ENCODE data around the gene AKIRIN1.

GRCh38 chr1:39003281-39003680, 12.2 kb downstream of the AKIRIN1 start:
- TF ChIP-seq POLR2A (IDR thresholded peaks at IDR 0.05; ENCODE audit: low read depth, low read length) = no peak
- no peak for TF ChIP-seq POLR2AphosphoS5 (IDR thresholded peaks at IDR 0.05; ENCODE audit: insufficient read depth, low read depth, low read length)
- TF ChIP-seq, protein P1, sequence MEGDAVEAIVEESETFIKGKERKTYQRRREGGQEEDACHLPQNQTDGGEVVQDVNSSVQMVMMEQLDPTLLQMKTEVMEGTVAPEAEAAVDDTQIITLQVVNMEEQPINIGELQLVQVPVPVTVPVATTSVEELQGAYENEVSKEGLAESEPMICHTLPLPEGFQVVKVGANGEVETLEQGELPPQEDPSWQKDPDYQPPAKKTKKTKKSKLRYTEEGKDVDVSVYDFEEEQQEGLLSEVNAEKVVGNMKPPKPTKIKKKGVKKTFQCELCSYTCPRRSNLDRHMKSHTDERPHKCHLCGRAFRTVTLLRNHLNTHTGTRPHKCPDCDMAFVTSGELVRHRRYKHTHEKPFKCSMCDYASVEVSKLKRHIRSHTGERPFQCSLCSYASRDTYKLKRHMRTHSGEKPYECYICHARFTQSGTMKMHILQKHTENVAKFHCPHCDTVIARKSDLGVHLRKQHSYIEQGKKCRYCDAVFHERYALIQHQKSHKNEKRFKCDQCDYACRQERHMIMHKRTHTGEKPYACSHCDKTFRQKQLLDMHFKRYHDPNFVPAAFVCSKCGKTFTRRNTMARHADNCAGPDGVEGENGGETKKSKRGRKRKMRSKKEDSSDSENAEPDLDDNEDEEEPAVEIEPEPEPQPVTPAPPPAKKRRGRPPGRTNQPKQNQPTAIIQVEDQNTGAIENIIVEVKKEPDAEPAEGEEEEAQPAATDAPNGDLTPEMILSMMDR (IDR thresholded peaks at IDR 0.05; ENCODE audit: extremely low read depth in 1 of 2, insufficient read depth in 1 of 2, low read depth in 1 of 2, low read length in 2 of 2) = no peak
